ENCODE data around the gene TANC1. TPM values are rescaled to one million over a fixed set of nuclear protein-coding genes. Genes with fewer than 3 reads are reported as not detected.

Gene TANC1
- total RNA-seq, 1 donor from 2014 or later, result 84.1 TPM

- Mint-ChIP-seq H3K36me3 (ENCODE audit: low read depth, unreplicated experiment) (peaks cover 22% of the 10 kb centered on the region), H3K4me1 (ENCODE audit: unreplicated experiment) (peaks cover 57% of the 10 kb centered on the region), H3K9me3 (ENCODE audit: unreplicated experiment) (no peaks in the 10 kb centered on the region), H3K27ac (ENCODE audit: unreplicated experiment) (no peak overlapping the region), H3K27me3 (ENCODE audit: unreplicated experiment) (peaks cover 10% of the 10 kb centered on the region), H3K4me3 (ENCODE audit: unreplicated experiment) (no peak overlapping the region)
- no peak for DNase-seq (ENCODE audit: low spot score)
- TF ChIP-seq CTCF (IDR thresholded peaks at IDR 0.05; ENCODE audit: unreplicated experiment), result no peak
Observed at GRCh38 chr2:159131267-159131913, 162.9 kb downstream of the TANC1 start.

GRCh38 chr2:159131914-159132281 is 163.5 kb downstream of the TANC1 start:
- Mint-ChIP-seq H3K4me1 (ENCODE audit: unreplicated experiment) (peaks cover 57% of the 10 kb centered on the region), H3K36me3 (ENCODE audit: low read depth, unreplicated experiment) (peaks cover 22% of the 10 kb centered on the region), H3K27ac (ENCODE audit: unreplicated experiment) (no peak overlapping the region), H3K9me3 (ENCODE audit: unreplicated experiment) (no peaks in the 10 kb centered on the region), H3K4me3 (ENCODE audit: unreplicated experiment) (peak overlapping the region; percentile 51), H3K27me3 (ENCODE audit: unreplicated experiment) (peaks cover 10% of the 10 kb centered on the region)
- no peak for TF ChIP-seq CTCF (IDR thresholded peaks at IDR 0.05; ENCODE audit: unreplicated experiment)
- DNase-seq (ENCODE audit: low spot score), result no peak

GRCh38 chr2:159133797-159134196 is 165.4 kb downstream of the TANC1 start:
- H3K4me3 Mint-ChIP-seq (ENCODE audit: unreplicated experiment), result peak overlapping the region; percentile 4
- DNase-seq (ENCODE audit: low spot score), result no peak
- no peak for TF ChIP-seq CTCF (IDR thresholded peaks at IDR 0.05; ENCODE audit: unreplicated experiment)
- peaks cover 71% of the 10 kb centered on the region for H3K4me1 Mint-ChIP-seq (ENCODE audit: unreplicated experiment)
- H3K27me3 Mint-ChIP-seq (ENCODE audit: unreplicated experiment), result peaks cover 12% of the 10 kb centered on the region
- peaks cover 22% of the 10 kb centered on the region for H3K36me3 Mint-ChIP-seq (ENCODE audit: low read depth, unreplicated experiment)
- no peaks in the 10 kb centered on the region for H3K9me3 Mint-ChIP-seq (ENCODE audit: unreplicated experiment)
- no peak overlapping the region for H3K27ac Mint-ChIP-seq (ENCODE audit: unreplicated experiment)

- H3K4me3 Mint-ChIP-seq (ENCODE audit: unreplicated experiment), result no peak overlapping the region
- H3K27me3 Mint-ChIP-seq (ENCODE audit: unreplicated experiment), result peaks cover 8% of the 10 kb centered on the region
- peaks cover 16% of the 10 kb centered on the region for H3K36me3 Mint-ChIP-seq (ENCODE audit: low read depth, unreplicated experiment)
- H3K4me1 Mint-ChIP-seq (ENCODE audit: unreplicated experiment), result peaks cover 72% of the 10 kb centered on the region
- H3K27ac Mint-ChIP-seq (ENCODE audit: unreplicated experiment), result peak overlapping the region; percentile 88
- TF ChIP-seq CTCF (IDR thresholded peaks at IDR 0.05; ENCODE audit: unreplicated experiment), result no peak
- H3K9me3 Mint-ChIP-seq (ENCODE audit: unreplicated experiment), result no peaks in the 10 kb centered on the region
- DNase-seq (ENCODE audit: low spot score), result no peak
Observed at GRCh38 chr2:159134979-159135378, 166.5 kb downstream of the TANC1 start.

- TF ChIP-seq CTCF (IDR thresholded peaks at IDR 0.05; ENCODE audit: unreplicated experiment), result no peak
- peaks cover 9% of the 10 kb centered on the region for H3K27me3 Mint-ChIP-seq (ENCODE audit: unreplicated experiment)
- no peak for DNase-seq (ENCODE audit: low spot score)
- H3K27ac Mint-ChIP-seq (ENCODE audit: unreplicated experiment), result peak overlapping the region; percentile 88
- peaks cover 65% of the 10 kb centered on the region for H3K4me1 Mint-ChIP-seq (ENCODE audit: unreplicated experiment)
- H3K4me3 Mint-ChIP-seq (ENCODE audit: unreplicated experiment), result no peak overlapping the region
- H3K36me3 Mint-ChIP-seq (ENCODE audit: low read depth, unreplicated experiment), result peaks cover 5% of the 10 kb centered on the region
- no peaks in the 10 kb centered on the region for H3K9me3 Mint-ChIP-seq (ENCODE audit: unreplicated experiment)
Observed at GRCh38 chr2:159136391-159136790, 168.0 kb downstream of the TANC1 start.
